ENCODE results near the gene TMEM231.
"Not testable (repeated sequence)": the region's sequence is repeated elsewhere in the genome, so short reads cannot be mapped to it uniquely, and the experiment has no call there.

The TMEM231 gene

DNA sequence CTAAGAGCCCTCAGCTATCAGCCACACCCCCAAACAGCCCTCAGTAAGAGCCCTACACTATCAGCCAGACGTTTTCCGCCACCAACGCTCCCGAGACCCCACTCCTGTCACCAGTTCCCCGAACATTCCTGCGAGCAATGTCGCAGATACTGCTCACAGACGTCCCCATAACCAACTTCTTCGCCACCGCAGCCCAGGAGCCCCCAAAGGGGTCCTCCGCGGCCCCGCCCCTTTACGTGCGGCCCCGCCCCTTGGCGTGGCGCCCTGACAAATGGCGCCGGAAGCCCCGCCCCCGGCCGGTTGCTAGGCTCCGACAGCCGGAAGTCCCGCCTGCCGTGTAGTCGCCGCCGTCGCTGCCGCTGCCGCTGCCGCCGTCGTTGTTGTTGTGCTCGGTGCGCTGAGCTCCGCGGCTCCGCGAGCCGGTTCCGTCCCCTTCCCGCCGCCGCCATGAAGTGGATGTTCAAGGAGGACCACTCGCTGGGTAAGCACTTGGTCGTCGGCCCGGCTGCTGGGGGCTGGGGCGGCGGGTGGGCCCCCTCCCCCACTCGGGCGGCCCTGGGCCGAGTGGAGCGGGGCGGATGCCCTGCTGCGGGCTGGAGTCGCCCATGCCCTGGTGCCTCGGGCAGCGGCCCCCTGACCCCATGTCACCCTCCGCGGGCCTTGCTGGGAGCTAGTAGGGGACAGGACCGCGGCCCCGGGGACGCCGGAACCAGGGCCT lies 10.1 kb upstream of the TMEM231 start, which contains the start of gene GABARAPL2:
Gene GABARAPL2, plus strand, starts transcription at position 340 of the 718 bp plus-strand sequence. Its CDS starts 108 bp downstream, at position 448.
- peak; percentile 82 to 95 (median 90) for DNase-seq

DNA sequence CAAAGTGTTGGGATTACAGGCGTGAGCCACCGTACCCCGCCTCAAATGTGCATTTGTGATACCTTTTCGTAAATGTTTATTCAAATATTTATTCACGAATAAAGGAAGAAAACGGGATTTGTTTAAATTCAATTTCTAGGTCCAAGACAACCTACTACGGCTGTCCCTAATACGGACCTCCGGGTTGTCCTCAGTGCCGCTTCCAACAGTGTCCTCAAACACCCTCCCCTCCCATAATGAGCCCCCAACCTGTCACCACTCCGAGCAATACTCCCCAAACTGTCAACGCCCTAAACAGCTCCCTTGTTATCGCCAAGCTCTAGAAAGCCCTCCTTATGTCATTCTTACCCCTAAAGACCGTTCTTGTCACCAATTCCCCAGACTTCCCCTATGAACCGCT lies 9.6 kb upstream of the TMEM231 start:
- DNase-seq = no peak

DNA sequence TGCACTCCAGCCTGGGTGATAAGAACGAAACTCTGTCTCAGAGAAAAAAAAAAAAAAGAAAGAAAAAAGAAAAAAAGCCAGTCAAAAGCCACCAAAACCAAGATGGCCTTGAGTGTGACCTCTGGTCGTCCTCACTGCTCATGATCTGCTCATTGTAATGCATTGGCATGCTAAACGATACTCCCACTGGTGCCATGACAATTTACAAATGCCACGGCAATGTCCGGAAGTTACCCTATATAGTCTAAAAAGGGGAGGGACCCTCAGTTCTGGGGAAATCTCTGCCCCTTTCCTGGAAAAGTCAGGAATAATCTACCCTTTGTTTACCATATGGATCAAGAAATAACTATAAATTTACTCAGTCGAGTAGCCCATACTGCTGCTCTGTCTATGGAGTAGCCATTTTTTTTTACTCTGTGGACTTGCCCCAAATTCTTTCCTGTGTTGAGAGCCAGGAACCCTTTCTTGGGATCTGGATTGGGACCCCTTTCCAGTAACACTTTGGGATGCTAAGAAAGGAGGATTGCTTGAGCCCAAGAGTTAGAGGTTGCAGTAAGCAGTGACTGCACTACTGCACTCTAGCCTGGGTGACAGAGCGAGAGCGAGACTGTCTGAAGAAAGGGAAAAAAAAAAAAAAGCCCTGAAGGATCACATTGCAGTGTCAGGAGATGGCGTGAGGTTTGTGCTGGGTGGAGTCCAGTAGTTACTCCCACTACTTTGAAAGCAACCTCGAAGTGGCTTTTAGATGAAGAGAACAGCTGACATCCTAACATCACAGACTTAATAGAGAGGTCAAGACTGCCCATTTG lies 3.7 kb upstream of the TMEM231 start:
- no peak for DNase-seq

DNA sequence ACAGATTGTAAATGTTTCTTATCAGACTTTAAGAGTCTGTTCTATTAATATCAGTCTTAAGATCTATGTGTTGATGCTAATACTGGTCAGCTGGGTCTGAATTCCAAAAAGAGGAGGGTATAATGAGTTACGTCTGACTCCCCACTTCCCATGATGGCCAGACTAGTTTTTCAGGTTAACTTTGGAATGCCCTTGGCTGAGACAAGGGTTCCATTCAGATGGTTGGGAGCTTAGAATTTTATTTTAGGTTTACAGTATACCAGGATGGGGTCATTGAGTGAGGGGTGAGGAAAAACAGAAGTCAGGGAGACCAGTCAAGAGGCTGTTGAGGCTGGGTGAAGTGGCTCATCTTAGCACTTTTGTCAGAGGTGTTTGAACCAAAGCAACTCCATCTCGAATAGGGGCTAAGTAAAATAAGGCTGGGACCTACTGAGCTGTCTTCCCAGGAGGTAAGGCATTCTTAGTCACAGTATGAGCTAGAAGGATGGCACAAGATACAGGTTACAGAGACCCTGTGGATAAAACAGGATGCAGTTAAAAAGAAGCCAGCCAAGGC lies 2.9 kb upstream of the TMEM231 start:
- no peak for DNase-seq

DNA sequence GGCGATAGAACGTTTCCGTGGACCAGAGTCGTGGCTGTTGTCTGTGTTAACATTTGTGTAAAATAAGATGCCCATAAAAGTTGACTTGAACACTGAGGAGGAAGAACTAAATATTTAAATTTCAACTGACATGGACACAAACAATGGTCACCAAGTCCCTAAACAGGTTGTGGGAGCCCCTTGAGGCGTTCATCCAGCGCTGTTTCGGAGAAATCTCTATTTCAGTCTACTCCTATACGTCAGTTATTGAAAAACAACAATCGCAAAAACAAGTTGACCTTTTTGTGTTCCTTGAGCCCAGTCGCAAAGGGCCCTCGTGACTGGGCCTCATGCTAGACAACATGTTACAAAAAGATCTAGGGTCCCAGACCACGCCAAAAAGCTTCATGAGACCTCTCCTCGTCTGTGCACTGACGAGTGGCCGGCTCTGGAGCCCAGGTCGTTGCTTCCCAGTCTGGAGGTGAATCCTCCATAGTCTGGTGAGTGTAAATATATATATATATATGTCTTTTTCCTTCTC lies 439 bp upstream of the TMEM231 start:
- no peak for DNase-seq

DNA sequence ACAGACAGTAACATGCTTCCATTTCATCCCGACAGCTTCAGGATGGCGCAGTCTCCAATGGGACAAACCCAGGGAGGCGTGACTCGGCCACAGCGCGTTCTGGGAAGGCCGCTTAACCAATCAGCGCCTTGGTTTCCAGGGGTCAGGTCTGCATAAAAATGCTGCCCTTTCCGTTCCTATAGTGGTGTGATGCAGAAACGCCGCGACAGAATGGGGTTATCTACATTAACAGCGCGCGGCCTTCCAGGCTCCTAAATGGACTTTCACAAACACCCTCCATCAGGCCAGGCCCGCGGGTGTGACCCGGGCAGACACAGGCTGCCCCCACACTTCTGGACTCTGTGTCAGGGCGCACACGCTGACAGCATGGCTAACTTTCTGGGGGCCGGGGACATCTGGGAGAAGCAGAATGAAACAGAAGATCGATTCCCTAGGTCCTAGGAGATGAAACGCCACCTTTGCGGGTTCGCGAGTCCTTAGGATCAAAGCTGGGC lies 792 bp downstream of the TMEM231 start:
- DNase-seq = no peak

DNA sequence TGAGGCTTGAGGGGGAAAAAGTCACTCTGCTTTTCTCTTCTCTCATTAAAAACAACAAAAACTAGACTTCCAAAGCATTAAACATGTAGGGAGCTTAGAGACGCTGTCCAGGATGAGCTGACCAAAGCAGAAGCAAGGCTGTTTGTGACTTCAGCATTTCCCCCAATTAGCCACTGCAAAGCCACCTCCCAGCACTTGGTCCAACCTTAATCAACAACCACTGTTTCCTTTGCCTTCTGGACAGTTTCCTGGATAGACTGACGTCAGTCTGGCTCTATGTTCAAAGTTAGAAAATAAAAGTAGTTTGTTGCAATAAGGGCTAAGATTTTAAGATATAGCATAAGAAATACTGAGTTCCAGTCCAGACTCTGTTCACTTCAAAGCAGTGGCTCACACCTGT lies 3.1 kb downstream of the TMEM231 start:
- no peak for DNase-seq

DNA sequence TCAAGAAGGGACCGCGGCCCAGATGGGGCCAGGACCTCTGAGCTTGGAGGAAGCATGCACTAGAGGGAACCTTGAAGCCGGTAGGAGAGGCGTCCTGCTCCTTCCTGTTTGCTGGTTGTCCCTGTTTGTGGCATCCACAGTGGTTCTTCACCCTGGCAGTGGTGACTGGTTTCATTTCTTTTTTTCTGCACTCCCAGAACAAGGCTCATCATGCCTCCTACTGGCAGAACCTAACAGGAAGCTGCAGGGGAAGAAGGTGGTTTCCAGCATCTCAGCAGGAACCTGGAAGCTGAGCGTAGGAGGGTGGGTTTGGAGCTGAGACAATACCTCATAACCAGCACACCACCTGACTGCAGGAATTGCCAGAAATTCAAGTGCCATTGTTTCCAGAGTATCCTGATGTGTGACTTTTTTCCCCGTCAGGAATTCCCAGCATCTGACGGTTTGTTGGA lies 5.8 kb downstream of the TMEM231 start:
- peak in 2 of 6 experiments; percentile 1 to 2 for DNase-seq

DNA sequence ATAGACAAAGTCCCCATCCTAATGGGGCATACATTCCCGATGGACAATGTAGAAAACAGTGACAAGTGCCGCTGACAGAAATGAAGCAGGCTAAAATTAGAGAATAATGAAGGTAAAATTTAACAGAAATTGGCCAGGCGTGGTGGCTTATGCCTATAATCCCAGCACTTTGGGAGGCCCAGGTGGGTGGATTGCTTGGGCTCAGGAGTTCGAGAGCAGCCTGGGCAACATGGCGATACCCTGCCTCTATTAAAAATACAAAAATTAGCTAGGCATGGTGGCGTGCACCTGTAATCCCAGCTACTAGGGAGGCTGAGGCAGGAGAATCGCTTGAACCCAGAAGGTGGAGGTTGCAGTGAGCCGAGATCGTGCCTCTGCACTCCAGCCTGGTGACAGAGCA lies 7.6 kb downstream of the TMEM231 start:
- not testable (repeated sequence) for DNase-seq

DNA sequence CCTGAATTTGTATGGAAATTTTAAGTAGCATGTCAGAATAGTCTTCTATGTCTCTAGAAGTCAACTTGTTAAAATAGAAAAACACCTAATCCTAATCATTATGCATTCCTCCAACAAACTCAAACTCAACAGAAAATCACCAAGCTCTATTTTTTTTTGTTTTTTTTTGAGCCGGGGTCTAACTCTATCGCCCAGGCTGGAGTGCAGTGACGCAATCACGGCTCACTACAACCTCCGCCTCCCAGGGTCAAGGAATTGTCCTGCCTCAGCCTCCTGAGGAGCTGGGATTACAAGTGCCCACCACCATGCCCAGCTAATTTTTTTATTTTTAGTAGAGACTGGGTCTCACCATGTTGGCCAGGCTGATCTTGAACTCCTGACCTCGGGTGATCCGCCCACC lies 9.8 kb downstream of the TMEM231 start:
- DNase-seq = no peak

DNA sequence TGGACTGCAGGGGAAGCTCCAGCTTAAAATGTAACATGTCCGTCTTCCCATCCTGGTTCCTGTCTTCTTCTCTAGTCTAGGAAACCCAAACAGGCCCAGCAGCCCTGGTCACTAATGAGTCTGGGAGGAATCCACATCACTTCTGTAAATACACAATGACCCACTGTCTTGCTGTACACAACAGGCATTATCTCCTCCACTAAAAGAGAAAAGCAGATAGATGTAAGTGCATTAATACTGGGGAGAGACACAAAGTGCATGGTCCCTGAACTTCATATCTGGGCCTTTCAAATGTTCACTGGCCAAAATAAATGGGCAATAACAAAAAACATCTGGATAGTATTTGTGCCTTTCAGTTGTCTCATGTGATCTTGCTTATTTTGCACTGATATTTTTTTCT lies 10.2 kb downstream of the TMEM231 start:
- not testable (repeated sequence) for DNase-seq

DNA sequence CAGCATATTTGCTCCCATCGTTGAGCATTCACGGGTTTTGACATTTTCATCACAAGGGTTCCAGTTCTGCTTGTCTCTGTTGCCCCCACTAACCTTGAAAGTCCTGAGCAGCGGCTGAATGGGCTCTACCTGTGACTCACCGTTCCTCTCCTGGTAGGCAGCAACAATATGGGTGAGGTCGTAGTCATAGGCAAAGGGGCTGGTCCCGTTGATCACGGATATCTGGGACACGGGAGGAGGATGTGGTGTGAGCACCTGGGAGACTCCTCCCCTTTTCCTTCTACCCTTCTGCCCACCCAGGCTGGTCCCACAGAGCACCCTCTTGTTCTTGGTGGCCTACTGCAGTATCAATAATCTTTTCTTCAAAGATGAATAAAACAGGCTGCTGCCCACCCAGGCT lies 13.6 kb downstream of the TMEM231 start:
- not testable (repeated sequence) for DNase-seq

DNA sequence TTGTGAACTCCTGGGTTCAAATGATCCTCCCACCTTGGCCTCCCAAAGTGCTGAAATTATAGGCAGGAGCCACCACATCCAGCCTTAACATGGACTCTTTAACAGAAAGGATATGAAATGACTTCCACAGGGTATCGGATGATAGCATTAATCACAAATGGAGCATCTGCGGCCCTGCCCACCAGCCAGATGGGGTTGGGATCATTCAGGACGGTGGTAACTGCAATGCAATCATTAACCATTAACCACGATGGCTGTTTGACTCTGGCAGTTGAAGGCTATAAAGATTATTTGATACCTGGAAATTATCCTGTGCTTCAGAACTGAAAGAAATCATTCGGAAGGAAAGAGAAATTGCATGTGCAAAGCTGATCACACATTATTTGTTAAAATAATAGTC lies 14.8 kb downstream of the TMEM231 start:
- DNase-seq = no peak

DNA sequence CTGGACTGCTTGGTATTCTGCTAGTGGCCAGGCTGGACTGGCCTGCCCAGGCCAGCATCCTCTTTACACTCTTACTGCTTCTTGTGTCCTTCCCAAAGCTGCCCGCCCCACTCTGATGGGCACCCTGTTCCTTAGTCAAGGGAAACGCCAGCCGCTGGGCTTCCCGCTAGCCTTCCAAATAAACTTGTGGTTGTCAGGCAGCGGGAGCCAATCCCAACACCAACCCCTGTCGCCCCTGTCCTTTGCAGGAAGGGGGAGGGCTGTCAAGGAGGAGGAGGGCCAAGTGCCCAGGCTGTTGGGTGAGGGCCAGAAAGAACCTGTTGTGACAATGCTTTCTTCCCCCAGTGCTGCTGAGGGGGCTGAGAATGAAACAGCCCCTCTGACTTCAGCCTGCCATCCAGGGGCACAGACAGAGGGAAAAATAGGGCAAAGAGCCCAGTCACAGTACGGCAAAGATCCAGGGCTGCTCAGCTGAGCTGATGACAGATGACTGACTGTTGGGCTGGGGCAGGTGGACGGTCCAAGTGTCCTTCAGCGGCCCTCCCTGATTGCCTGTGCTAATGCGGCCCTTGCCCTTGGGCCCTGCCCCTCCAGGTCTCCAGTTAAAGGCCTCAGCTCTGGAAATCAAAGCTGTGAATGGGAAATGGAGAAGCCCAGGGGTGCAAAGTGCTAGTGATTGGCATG lies 17.0 kb downstream of the TMEM231 start:
- not testable (repeated sequence) for DNase-seq

DNA sequence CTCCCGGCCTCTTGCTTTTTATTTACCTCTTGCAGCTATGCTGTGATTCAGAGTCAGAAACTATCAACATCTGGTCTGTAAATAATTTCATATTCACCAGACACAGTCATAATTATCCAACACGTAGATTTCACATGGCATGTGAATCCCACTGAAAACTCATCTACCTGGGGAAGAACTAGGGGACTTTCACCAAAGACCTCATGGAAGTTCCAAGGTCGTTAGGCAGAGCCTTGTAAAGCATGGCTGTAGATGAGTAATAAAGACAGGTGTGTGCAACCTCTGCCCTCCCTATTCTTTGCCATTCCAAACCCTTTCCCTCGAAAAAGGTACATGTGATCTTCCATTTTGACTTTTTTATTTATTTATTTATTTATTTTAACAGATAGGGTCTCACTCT lies 18.3 kb downstream of the TMEM231 start:
- DNase-seq = no peak

DNA sequence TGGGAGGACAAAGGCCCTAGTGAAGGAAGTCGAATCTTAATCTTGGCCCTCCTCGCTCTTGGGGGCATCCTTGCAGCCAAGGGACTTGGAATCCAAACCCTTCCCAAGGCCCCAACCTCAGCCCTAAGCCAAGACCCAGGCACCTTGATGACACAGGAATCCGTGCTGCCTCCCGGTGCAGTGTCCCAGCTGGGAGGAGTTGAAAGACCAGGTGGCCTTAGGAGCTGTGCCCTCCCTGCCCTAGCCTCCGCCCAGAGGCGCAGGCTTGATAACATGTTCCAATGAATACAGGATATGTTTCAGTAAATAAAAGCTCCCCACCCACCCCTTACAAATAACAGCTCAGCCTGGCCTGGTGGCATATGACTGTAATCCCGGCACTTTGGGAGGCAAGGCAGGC lies 20.2 kb downstream of the TMEM231 start, which contains the start of gene CHST5:
Gene CHST5, minus strand, starts transcription at position 208 of the 400 bp plus-strand sequence. CDS start 5,724 bp downstream, outside the sequence.
- no peak for DNase-seq

DNA sequence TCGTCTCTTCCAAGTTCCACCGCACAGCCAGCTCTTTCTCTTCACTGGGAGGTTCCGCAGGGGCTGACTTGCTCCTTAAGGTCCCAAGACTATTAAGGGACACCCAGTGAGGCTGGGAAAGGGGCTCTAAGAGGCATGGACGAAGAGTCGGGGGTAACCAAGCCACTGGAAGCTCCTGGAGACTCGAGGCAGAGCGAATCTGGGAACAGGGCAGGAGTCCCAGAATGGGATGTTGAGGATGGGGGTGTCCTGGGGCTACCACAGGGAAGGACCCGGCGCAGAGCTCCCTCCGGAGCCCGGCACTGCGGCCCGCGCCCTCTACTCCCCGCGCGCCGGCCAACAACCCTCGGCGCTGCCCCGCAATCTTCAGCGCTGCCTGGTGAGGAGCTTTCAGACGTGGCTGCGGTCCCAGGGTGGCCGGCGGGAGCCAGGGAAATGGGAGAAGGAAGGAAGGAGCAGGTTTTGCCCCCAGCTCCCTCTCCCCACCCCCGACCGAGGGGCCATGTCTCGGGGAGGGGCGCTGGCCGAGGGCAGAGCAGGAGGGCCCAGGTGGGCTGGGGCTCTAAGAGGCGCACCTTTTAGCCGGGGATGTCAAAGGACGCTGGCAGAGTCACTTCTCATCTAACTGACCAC lies 20.7 kb downstream of the TMEM231 start:
- no peak for DNase-seq

DNA sequence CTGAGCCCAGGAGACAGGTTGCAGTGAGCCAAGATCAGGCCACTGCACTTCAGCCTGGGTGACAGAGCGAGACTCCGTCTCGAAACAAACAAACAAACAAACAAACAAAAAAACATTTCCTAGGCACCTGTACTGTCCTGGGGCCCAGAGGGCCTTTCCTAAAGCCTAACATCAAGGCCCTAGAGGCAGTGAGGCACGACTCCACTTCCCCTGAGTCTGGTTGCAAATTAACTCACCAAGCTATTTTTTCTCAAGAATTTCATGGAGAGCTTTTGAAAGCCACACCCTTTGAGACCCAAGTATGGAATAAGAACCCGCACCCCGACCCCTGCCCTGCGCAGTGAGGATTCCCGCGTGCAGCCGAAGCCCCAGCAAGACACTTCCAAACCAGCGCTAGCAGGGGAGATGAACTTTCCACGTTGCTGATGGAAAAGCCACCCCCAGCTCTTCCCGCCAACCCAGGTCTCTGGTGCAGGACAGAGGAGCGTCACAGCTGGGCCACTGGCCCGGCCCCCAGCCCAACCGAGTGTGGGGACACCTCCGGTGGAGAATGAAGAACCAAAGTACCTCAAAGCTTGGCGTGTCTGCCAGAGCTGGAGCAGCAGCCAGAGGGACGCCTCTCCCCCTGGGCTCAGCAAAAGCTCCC lies 21.4 kb downstream of the TMEM231 start:
- DNase-seq = no peak

DNA sequence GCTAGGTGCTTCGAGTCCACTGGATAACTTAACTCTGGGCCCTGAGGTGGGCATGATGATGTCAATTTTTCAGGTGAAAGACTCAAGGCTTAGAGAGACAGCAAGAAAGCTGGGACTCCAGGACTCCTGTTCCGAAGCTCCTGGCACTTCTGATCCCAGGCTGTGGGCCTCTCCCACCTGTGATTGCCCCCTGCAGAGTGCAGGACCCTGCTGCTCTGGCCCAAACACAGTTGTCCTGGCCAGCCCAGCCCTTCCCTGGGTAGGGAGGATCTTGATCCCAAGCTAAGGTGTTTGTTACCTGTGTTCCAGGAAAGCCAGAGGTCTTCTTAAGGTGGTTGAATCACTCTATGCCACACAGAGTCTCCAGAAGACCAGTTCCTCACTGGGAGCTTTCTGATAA lies 23.3 kb downstream of the TMEM231 start:
- no peak for DNase-seq

DNA sequence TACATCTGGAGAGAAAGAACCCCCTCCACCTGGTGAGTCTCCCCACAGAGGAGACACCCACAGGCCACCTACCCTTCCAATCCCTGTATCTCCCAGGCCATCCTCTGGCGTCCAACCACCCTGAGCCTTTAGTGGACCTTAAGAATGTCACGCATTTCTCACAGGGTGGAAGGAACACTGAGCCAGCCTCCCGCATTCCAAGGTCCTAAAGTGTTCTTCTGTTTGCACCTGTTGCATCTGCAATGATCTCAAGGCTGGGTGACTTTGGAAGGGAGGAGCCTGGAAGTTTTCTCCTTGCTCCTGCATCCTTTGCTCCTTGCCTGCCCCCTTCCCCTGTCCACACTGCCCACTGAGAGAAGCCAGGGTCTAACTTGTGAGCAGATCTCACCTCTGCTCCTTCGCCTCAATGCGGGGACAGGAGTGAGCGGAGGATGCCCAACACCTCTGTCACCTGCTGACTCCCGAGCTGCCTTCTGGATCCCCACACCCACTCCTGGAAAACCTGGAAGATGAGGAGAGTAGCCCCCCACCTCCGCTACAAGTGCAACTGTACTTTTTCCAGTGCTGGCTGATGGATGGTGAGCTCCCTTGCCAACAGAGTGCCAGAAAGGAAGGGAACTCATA lies 23.8 kb downstream of the TMEM231 start:
- no peak for DNase-seq

DNA sequence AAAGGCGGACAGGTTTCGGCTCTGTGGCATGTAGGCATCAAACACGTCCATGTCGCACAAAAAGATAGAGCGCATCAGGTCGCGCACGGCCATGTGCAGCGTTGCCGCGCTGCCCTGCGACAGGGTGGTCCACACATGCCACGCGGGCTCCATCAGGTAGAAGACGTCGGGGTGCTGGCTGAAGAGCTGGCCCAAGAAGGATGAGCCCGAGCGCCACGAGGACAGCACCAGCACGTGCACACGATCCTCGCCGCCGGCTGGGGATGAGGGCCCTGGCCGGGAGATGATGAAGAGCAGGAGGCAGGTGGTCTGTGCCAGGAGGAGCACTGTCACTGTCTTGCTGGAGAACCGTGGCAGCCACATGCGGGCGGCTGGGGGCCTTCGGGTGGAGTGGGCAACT lies 26.1 kb downstream of the TMEM231 start:
- DNase-seq = no peak
